GM18511 (cell line): ENCODE data around the gene MTMR3.
"Not testable (repeated sequence)": the region's sequence is repeated elsewhere in the genome, so short reads cannot be mapped to it uniquely, and the experiment has no call there.

Source experiments
- ATAC-seq: cut with Tn5 transposase; IDR thresholded peaks from one replicate; pipeline ENCODE4 v1.9.1; 2021; ENCODE audit warnings: mild to moderate bottlenecking, moderate library complexity; ENCODE audit not compliant: unreplicated experiment

MTMR3 gene

DNA sequence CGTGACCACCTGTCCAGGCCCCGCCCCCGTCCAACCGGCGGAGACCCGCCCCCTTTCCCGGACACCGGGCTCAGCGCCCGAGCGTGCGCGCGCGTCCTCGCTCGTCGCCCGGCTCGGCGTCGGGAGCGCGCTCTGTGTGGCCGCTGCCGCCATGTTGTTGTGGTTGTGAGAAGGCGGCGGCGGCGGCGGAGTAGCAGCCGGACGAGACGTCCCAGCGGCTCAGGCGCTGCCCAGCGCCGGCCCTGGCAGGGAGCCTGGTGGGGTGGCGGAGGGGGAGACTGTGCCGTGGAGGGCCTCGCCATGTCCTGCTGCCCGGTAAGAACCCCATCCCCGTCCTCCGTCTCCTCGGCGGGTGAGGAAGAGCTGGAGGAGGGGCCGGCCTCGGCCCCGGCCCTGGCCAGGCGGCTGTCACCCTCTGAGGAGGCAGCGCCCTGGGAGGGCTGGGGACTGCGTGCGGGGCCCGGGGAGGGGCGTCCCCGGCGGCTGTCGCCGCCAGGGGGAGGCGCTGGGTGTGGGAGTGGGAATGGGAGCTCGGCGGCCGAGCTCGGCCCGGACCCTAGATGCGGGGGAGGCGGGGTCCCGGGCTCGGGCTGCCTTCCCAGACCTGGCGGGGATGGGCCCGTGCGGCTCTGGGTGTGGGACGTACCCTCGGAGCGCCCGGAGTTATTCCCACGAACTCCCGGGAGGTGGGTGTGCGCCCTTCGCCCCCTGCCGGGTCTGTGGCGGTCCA lies at the start of gene MTMR3:
TSS of gene MTMR3 (plus strand) at position 130 of the 730 bp plus-strand sequence. CDS start 87,886 bp downstream, outside the sequence.
- peak; percentile 88 for ATAC-seq

DNA sequence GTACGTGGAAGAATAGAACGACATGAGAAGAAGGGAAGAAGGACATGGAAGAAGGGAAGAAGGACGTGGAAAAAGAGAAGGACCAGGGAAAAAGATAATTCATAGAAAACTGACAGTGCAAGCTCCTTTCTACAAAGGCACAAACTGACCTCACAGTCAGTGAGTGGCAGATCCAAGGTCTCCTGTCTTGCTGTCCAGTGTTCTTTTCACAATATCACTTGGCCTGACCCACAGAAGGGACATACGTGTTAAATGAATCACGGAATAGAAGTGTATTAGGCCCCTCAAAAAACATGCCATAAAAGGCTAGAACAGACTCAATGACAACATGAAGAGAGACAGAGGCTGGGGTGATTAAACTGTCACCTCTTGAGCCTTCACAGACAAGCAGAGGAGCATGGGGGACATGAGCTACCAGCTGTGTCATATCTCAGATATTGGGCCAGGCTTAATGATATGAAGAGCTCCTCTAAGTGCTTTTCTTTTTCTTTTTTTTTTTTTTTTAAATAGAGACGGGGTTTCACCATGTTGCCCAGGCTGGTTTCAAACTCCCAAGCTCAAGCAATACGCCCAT lies 49.5 kb upstream of the MTMR3 start:
- ATAC-seq, result no peak

- ATAC-seq, result no peak
Observed at GRCh38 chr22:29834046-29834445, 48.9 kb upstream of the MTMR3 start.

DNA sequence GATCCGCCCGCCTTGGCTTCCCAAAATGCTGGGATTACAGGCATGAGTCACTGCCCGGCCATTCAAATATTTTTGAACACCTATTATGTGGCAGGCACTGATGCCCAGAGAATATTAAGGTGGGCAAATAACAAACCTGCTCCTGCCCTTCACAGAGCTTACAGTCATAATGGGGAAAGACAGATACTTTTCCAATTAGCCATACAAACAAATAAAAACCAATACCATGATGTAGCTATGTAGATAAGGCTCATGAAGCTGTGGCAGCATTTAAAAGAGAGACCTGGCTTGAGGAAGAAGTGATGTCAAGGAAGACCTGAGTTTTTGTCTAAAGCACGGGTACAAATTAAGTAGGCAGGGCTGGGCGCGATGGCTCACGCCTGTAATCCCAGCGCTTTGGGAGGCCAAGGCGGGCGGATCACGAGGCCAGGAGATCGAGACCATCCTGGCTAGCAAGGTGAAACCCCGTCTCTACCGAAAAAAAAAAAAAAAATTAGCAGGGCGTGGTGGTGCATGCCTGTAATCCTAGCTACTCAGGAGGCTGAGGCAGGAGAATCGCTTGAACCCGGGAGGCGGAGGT lies 46.1 kb upstream of the MTMR3 start:
- not testable (repeated sequence) for ATAC-seq

GRCh38 chr22:29837741-29838598 lies 45.0 kb upstream of the MTMR3 start, which contains the start of gene ASCC2:
TSS of gene ASCC2 (minus strand) at chr22:29838274. CDS start at chr22:29832325, 5,949 bp downstream.
- peak; percentile 97 for ATAC-seq

GRCh38 chr22:29838599-29838956 lies 44.4 kb upstream of the MTMR3 start:
- ATAC-seq, result no peak

GRCh38 chr22:29839039-29839438 lies 43.9 kb upstream of the MTMR3 start:
- no peak for ATAC-seq

DNA sequence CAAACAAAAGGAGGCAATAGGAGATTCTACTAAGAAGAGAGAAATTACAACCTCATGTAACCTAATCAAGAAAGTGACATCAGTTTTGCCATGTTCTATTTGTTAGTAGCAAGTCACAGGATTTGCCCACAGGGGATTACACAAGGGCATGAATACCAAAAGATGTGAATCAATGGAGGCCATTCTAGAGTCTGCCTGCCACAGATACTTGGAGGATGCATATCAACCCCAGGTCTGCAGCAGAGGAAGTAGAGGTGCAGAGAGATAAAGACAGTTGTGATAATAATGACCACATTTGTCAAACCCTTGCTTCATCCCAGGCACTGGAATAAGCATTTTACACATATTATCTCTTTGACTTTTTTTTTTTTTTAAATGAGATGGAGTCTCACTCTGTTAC lies 42.5 kb upstream of the MTMR3 start:
- no peak for ATAC-seq

DNA sequence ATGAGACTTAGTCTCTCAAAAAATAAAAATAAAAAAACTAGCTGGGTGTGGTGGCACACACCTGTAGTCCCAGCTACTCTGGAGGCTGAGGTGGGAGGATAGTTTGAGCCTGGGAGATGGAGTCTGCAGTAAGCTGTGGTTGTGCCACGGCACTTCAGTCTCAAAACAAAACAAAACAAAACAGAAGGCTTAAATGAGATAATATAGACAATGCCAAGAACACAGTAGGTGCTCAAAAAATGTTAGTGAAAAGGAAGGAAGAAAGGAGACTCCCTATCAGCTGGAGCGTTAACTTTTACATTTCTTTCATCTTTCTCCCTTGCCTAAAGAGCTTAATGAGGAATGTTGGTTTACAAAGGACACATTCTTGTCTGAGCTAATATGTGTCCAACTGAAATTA lies 40.8 kb upstream of the MTMR3 start:
- ATAC-seq, result no peak

GRCh38 chr22:29842740-29843139 lies 40.2 kb upstream of the MTMR3 start:
- ATAC-seq, result no peak

DNA sequence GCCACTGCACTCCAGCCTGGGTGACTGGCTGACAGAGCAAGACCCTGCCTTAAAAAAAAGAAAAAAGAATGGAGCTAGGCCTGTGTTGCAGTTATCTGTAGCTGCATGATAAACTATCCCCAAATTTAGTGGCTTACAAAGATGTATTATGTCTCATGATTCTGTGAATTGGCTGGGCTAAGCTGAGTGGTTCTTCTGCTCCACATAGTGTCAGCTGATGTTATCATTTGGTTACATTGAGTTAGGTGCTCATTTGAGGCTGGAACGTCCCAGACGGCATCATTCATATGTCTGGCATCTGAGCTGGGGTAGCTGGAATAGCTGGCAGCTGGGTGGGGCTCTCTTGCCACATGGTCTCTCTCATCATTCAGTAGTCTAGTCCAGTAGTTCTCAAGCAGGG lies 36.7 kb upstream of the MTMR3 start:
- no peak for ATAC-seq

DNA sequence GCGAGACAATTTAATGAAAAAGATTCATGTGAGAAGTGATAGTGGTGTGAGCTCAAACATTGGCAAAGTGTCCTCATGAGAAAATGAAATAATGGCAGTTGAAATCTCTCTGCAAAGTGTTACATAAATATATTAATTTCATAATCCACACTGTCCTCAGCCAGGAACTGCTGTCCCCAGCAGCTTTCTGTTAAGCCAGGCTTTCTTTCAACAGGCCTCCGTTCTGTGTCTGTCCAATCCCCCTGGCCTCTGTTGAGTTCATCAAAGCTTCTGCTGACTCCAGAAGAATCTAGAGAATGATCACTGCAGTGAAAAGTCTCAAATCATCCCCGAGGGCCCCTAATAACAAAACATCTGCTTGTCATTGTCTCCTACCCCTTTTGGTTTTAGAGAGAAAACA lies 34.9 kb upstream of the MTMR3 start:
- no peak for ATAC-seq

DNA sequence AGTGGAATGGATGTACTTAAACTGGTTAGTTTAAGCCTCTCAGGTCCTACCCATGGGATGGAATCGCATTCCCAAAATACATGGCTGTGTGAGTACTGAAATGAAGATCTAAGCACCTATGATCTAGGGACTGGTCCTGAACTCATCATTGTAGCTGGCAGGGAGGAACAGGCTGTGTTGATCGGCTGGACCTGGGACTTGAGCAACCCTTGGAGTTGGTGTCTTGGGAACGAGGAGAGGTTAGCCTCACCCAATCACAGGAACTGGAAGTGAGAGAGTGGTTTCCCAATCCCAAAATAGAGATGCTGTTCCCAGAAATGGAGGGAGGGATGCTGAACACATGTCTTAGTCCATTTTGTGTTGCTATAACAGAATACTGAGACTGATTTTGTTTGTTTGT lies 28.5 kb upstream of the MTMR3 start:
- ATAC-seq, result no peak

GRCh38 chr22:29855611-29856181 lies 27.3 kb upstream of the MTMR3 start:
- no peak for ATAC-seq

GRCh38 chr22:29856496-29856895 lies 26.5 kb upstream of the MTMR3 start:
- ATAC-seq, result no peak

DNA sequence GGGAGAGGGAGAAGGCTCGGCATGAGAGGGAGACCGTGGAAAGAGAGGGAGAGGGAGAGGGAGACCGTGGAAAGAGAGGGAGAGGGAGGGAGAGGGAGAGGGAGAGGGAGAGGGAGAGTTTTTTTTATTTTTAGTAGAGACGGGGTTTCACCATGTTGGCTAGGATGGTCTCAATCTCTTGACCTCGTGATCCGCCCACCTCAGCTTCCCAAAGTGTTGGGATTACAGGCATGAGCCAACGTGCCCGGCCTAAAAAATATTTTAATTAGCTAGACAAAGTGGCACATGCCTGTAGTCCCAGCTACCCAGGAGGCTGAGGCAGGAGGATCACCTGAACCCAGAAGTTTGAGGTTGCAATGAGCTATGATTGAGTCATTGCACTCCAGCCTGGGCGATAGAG lies 23.9 kb upstream of the MTMR3 start:
- not testable (repeated sequence) for ATAC-seq

- ATAC-seq, result no peak
Observed at GRCh38 chr22:29860006-29860766, 22.8 kb upstream of the MTMR3 start.

GRCh38 chr22:29861672-29862297 lies 21.2 kb upstream of the MTMR3 start:
- no peak for ATAC-seq

GRCh38 chr22:29865572-29865971 lies 17.4 kb upstream of the MTMR3 start:
- ATAC-seq, result not testable (repeated sequence)

- no peak for ATAC-seq
Observed at GRCh38 chr22:29867260-29867659, 15.7 kb upstream of the MTMR3 start.
